Endodermal cell (in vitro differentiated cells): ENCODE data around the gene QSER1. TPM values are rescaled to one million over a fixed set of nuclear protein-coding genes. Genes with fewer than 3 reads are reported as not detected.
"Not testable (repeated sequence)": the region's sequence is repeated elsewhere in the genome, so short reads cannot be mapped to it uniquely, and the experiment has no call there.

Source experiments
- DNase-seq: peaks from one replicate; pipeline ENCODE4 v3.0.0-alpha.2; 2017
- H3K27ac ChIP-seq: 2 replicates; pipeline ENCODE4 v1.5.1; 2013; ENCODE audit warnings: mild to moderate bottlenecking, low read depth, low read length, moderate library complexity
- H3K27me3 ChIP-seq: 2 replicates; pipeline ENCODE4 v1.6.1; 2013; ENCODE audit warnings: mild to moderate bottlenecking, low read length, moderate library complexity; ENCODE audit not compliant: insufficient read depth, control insufficient read depth, poor library complexity, severe bottlenecking
- H3K36me3 ChIP-seq: 2 replicates; pipeline ENCODE4 v1.7.0; 2013; ENCODE audit warnings: mild to moderate bottlenecking, low read length, moderate library complexity; ENCODE audit not compliant: control insufficient read depth, insufficient read depth
- H3K4me1 ChIP-seq: one replicate; pipeline ENCODE4 v1.7.0; 2013; ENCODE audit warnings: low read length; ENCODE audit not compliant: control insufficient read depth, insufficient read depth
- H3K4me3 ChIP-seq: 2 replicates; pipeline ENCODE4 v1.5.1; 2013; ENCODE audit warnings: mild to moderate bottlenecking, low read length, moderate library complexity
- H3K9ac ChIP-seq: 2 replicates; pipeline ENCODE4 v1.6.1; 2013; ENCODE audit warnings: mild to moderate bottlenecking, low read length, moderate library complexity; ENCODE audit not compliant: poor library complexity, severe bottlenecking; ENCODE audit errors: extremely low read depth
- H3K9me3 ChIP-seq: 2 replicates; pipeline ENCODE4 v1.6.1; 2013; ENCODE audit warnings: mild to moderate bottlenecking, low read length, moderate library complexity; ENCODE audit not compliant: control insufficient read depth
- H3K27ac Mint-ChIP-seq: 2 replicates; pipeline ENCODE4 v1.8.0; 2020; ENCODE audit warnings: mixed read lengths
- H3K27me3 Mint-ChIP-seq: 2 replicates; pipeline ENCODE4 v1.8.0; 2021; ENCODE audit warnings: mild to moderate bottlenecking, mixed read lengths; ENCODE audit not compliant: insufficient read depth
- H3K36me3 Mint-ChIP-seq: 2 replicates; pipeline ENCODE4 v1.8.0; 2020; ENCODE audit warnings: low read depth, mixed read lengths
- H3K4me1 Mint-ChIP-seq: 2 replicates; pipeline ENCODE4 v1.8.0; 2020; ENCODE audit warnings: mixed read lengths
- H3K4me3 Mint-ChIP-seq: 2 replicates; pipeline ENCODE4 v1.8.0; 2020; ENCODE audit warnings: mild to moderate bottlenecking, moderate library complexity, mixed read lengths
- H3K9me3 Mint-ChIP-seq: 2 replicates; pipeline ENCODE4 v1.8.0; 2020; ENCODE audit warnings: mild to moderate bottlenecking, mixed read lengths
- WGBS, 2 experiments: methylation state at CpG; one replicate each; pipeline versions ENCODE4 v1.1.5 to v1.1.7; 2013; ENCODE audit warnings: missing lambda C conversion rate in 2 of 2, mixed read lengths in 1 of 2; ENCODE audit not compliant: insufficient coverage in 1 of 2, insufficient read length in 1 of 2; 5-methylcytosine and 5-hydroxymethylcytosine counted together
- total RNA-seq, 2 donors: library from RNA; stranded (reverse); fragmentation: NEBNext Ultra II Directional in 1 of 2; extraction: Animal tissue kit (Norgen Biotek cat#: 25700) in 1 of 2; gene quantifications; 2 replicates in 1 of 2; 3 replicates in 1 of 2; pipeline ENCODE4 v1.2.1, GENCODE V29; 2021
- TF ChIP-seq, protein P1 (sequence below): fragments of 200-600 bp; sonication (generic); conservative IDR thresholded peaks from 2 replicates; pipeline ENCODE4 v1.5.0; 2021; ENCODE audit warnings: antibody characterized with exemption, mild to moderate bottlenecking

Gene QSER1
- total RNA-seq, 2 donors from 2014 or later: 66.5 to 82.0 TPM

GRCh38 chr11:33027233-33027632 is 134.6 kb downstream of the QSER1 start:
- Mint-ChIP-seq H3K27me3 (no peaks in the 10 kb centered on the region), H3K4me3 (no peak overlapping the region), H3K27ac (no peak overlapping the region), H3K9me3 (no peaks in the 10 kb centered on the region), H3K36me3 (peaks cover 10% of the 10 kb centered on the region), H3K4me1 (peaks cover 44% of the 10 kb centered on the region)
- Histone ChIP-seq H3K9ac (no peak overlapping the region), H3K9me3 (no peaks in the 10 kb centered on the region), H3K4me3 (no peak overlapping the region), H3K27me3 (no peaks in the 10 kb centered on the region), H3K27ac (no peak overlapping the region), H3K4me1 (peaks cover 15% of the 10 kb centered on the region), H3K36me3 (peaks cover 11% of the 10 kb centered on the region)
- WGBS, 2 experiments: 98 to 100% methylated on average over 1 to 2 of the region's 2 CpGs
- DNase-seq: no peak
- TF ChIP-seq, protein P1, sequence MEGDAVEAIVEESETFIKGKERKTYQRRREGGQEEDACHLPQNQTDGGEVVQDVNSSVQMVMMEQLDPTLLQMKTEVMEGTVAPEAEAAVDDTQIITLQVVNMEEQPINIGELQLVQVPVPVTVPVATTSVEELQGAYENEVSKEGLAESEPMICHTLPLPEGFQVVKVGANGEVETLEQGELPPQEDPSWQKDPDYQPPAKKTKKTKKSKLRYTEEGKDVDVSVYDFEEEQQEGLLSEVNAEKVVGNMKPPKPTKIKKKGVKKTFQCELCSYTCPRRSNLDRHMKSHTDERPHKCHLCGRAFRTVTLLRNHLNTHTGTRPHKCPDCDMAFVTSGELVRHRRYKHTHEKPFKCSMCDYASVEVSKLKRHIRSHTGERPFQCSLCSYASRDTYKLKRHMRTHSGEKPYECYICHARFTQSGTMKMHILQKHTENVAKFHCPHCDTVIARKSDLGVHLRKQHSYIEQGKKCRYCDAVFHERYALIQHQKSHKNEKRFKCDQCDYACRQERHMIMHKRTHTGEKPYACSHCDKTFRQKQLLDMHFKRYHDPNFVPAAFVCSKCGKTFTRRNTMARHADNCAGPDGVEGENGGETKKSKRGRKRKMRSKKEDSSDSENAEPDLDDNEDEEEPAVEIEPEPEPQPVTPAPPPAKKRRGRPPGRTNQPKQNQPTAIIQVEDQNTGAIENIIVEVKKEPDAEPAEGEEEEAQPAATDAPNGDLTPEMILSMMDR: no peak

DNA sequence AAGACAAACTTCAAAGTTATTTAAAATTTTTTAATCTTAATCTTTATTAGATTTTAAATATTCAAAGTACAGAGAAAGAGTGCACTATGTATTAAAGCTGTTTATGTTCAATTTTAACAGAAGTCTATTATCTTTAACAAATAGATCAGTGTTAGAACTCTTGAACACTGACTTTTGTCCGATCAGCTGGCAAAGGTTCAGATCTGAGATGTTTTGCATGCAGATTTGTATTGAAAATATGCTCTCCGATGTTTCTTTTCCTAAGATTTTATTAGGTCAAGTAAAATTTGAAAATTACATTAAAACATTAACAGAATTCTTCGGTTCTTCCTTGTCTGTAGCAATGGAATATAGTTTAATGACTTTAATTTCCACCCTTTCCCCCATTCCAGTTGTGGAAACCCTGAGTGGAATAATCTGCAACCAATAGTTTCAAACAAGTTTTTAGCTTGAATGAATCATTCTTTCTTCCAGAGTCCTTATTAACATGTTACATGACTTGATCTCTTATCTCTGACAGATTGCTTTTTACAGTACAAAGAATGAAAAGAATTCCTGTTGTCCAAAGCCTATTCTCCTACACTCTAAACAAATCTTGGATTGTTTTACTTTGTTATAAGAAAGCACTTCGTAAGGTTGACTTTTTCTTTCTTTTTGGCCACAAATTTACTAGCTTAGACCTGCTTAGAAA is 135.4 kb downstream of the QSER1 start:
- TF ChIP-seq, protein P1: no peak
- Histone ChIP-seq H3K9me3 (no peaks in the 10 kb centered on the region), H3K4me3 (no peak overlapping the region), H3K4me1 (peaks cover 15% of the 10 kb centered on the region), H3K36me3 (peaks cover 11% of the 10 kb centered on the region), H3K27ac (no peak overlapping the region), H3K27me3 (no peaks in the 10 kb centered on the region), H3K9ac (no peak overlapping the region)
- Mint-ChIP-seq H3K4me1 (peaks cover 44% of the 10 kb centered on the region), H3K27me3 (no peaks in the 10 kb centered on the region), H3K36me3 (peaks cover 10% of the 10 kb centered on the region), H3K9me3 (no peaks in the 10 kb centered on the region), H3K4me3 (no peak overlapping the region), H3K27ac (no peak overlapping the region)
- WGBS, 2 experiments: 92 to 100% methylated on average over 1 to 4 of the region's 4 CpGs
- no peak for DNase-seq

DNA sequence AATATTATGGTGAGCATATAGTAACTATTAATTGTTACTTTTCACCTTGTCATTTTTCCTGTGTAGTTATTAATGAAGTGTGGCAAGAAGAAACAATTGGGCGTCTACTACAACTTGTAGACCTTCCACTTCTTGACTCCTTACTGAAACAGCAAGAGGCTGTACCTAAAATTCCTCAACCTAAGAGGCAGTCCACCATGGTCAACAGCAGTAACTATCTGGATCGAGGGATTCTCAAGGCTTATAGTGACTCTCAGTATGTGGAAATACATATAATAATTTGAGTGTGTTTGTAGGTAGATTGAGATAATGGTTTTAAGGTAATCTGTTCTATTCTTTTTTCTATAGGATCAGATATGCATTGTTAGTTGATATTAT is 135.9 kb downstream of the QSER1 start:
- Histone ChIP-seq H3K9me3 (no peaks in the 10 kb centered on the region), H3K4me1 (peaks cover 15% of the 10 kb centered on the region), H3K27me3 (no peaks in the 10 kb centered on the region), H3K9ac (no peak overlapping the region), H3K36me3 (peaks cover 11% of the 10 kb centered on the region), H3K4me3 (no peak overlapping the region), H3K27ac (no peak overlapping the region)
- WGBS, 2 experiments: 90% methylated on average over 2 of the region's 2 CpGs; no CpG with 5 or more reads in 1 of the 2 experiments
- Mint-ChIP-seq H3K36me3 (peaks cover 10% of the 10 kb centered on the region), H3K4me3 (no peak overlapping the region), H3K27me3 (no peaks in the 10 kb centered on the region), H3K4me1 (peaks cover 43% of the 10 kb centered on the region), H3K27ac (no peak overlapping the region), H3K9me3 (no peaks in the 10 kb centered on the region)
- TF ChIP-seq, protein P1: no peak
- no peak for DNase-seq

DNA sequence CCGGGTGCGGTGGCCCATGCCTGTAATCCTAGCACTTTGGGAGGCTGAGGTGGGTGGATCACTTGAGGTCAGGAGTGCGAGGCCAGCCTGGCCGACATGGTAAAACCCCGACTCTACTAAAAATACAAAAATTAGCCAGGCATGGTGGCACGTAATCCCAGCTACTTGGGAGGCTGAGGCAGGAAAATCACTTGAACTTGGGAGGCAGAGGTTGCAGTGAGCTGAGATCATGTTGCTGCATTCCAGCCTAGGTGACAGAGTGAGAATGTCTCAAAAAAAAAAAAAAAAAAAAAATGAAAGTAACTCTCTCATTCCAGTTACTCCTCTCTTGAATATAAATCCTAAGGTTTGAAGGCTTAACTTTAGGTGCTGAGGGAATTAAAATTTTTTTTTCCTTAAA is 136.6 kb downstream of the QSER1 start:
- peaks cover 36% of the 10 kb centered on the region for H3K4me1 Mint-ChIP-seq
- H3K27ac Mint-ChIP-seq, DNase-seq, H3K4me3 ChIP-seq, H3K27ac ChIP-seq, H3K27me3 ChIP-seq, H3K4me3 Mint-ChIP-seq, H3K36me3 Mint-ChIP-seq, H3K27me3 Mint-ChIP-seq, H3K9me3 Mint-ChIP-seq, H3K9ac ChIP-seq, H3K9me3 ChIP-seq: not testable (repeated sequence)
- H3K4me1 ChIP-seq: peaks cover 13% of the 10 kb centered on the region
- peaks cover 11% of the 10 kb centered on the region for H3K36me3 ChIP-seq
- 90 to 94% methylated on average over 2 to 6 of the region's 6 CpGs for WGBS, 2 experiments
